ENCODE measurements around the gene MEOX1. TPM values are rescaled to one million over a fixed set of nuclear protein-coding genes. Genes with fewer than 3 reads are reported as not detected.

The MEOX1 gene
- total RNA-seq, 1 donor: 6.0 TPM

- peak overlapping the region; percentile 24 for H3K4me3 ChIP-seq (ENCODE audit: low read depth, low read length)
- peak; percentile 77 for DNase-seq (ENCODE audit: low read depth)
- no peak for TF ChIP-seq CTCF (IDR thresholded peaks at IDR 0.05; ENCODE audit: insufficient read depth, low read depth, low read length)
Measured at GRCh38 chr17:43645765-43646481, 15.8 kb downstream of the MEOX1 start.

GRCh38 chr17:43645450-43645764, 16.3 kb downstream of the MEOX1 start:
- no peak for DNase-seq (ENCODE audit: low read depth)
- H3K4me3 ChIP-seq (ENCODE audit: low read depth, low read length): no peak overlapping the region
- no peak for TF ChIP-seq CTCF (IDR thresholded peaks at IDR 0.05; ENCODE audit: insufficient read depth, low read depth, low read length)

- DNase-seq (ENCODE audit: low read depth): no peak
- H3K4me3 ChIP-seq (ENCODE audit: low read depth, low read length): no peak overlapping the region
- no peak for TF ChIP-seq CTCF (IDR thresholded peaks at IDR 0.05; ENCODE audit: insufficient read depth, low read depth, low read length)
Measured at GRCh38 chr17:43644081-43644480, 17.6 kb downstream of the MEOX1 start.

GRCh38 chr17:43641416-43641815, 20.3 kb downstream of the MEOX1 start:
- DNase-seq (ENCODE audit: low read depth): no peak
- H3K4me3 ChIP-seq (ENCODE audit: low read depth, low read length): no peak overlapping the region
- TF ChIP-seq CTCF (IDR thresholded peaks at IDR 0.05; ENCODE audit: insufficient read depth, low read depth, low read length): no peak

- no peak for TF ChIP-seq CTCF (IDR thresholded peaks at IDR 0.05; ENCODE audit: insufficient read depth, low read depth, low read length)
- DNase-seq (ENCODE audit: low read depth): no peak
- H3K4me3 ChIP-seq (ENCODE audit: low read depth, low read length): no peak overlapping the region
Measured at GRCh38 chr17:43640491-43641252, 21.1 kb downstream of the MEOX1 start.

- no peak overlapping the region for H3K4me3 ChIP-seq (ENCODE audit: low read depth, low read length)
- peak; percentile 58 for DNase-seq (ENCODE audit: low read depth)
- TF ChIP-seq CTCF (IDR thresholded peaks at IDR 0.05; ENCODE audit: insufficient read depth, low read depth, low read length): no peak
Measured at GRCh38 chr17:43637563-43638323, 24.0 kb downstream of the MEOX1 start.
